Pons (tissue), 1 donor: ENCODE results near the gene HMCN2.
"Not testable (repeated sequence)": the region's sequence is repeated elsewhere in the genome, so short reads cannot be mapped to it uniquely, and the experiment has no call there.

Experiments
- DNase-seq: peaks from one replicate; pipeline ENCODE4 v3.0.0-alpha.2; 2016; ENCODE audit warnings: low spot score

HMCN2 gene

GRCh38 chr9:130239363-130239695 is 26.2 kb upstream of the HMCN2 start:
- DNase-seq: no peak

DNA sequence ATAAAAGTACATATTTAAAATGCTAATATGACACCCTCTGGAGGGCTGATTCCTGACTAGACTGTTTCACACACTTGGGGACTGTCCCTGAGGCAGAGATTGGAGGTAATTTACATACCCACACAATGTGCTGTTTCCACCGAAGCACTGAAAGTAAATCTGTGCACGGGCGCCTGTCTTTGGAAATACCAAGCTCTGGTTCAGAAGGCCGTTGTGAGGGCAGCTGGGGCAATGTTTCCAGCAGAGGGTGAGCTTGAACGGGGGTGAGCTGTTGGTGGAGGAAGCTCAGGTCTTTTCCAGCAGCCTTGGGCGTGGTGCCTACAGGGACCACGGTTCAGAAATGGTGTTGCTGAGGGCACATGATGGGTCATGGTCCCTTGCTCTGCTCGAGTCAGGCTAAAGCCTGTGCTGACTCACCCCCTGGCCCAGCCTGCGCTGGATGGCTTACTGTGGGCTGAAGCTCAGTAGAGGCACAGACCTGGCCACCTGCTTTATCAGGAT is 25.8 kb upstream of the HMCN2 start:
- no peak for DNase-seq

DNA sequence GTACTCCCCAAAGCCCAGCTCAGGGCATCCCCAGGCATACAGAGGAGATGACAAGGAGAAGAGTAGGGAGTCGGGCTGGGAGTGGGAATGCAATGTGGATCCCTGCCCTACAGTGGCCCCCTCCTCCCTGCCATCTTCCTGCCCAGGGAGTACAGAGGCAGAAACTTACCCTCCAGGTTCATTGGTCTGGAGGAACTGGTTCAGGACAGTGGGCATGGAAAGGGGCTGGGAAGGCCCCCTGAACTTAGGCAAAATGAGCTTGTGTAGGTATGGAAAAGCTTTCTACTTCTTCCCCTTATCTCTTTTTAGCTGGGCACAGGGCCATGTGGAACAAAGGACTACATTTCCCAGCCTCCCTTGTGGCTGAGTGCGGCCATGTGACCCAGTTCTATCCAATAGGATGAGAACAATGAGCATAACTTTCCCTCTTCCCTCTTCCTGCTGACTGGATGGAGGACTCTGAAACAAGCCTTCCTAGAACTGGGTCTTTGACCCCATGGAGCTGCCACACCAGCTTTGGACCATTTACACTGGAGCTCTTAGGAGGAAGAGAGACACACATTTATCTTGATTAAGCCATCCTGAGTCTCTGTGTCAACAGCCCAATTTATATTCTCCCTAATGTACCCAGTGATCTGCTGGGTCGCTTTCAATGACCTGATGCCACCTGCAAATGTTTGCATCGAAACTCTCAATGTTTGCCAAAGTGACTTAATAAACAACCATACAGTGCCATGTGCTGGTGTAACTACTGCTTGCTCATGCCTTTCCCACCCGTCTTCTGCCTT is 25.0 kb upstream of the HMCN2 start:
- DNase-seq: peak; percentile 87

DNA sequence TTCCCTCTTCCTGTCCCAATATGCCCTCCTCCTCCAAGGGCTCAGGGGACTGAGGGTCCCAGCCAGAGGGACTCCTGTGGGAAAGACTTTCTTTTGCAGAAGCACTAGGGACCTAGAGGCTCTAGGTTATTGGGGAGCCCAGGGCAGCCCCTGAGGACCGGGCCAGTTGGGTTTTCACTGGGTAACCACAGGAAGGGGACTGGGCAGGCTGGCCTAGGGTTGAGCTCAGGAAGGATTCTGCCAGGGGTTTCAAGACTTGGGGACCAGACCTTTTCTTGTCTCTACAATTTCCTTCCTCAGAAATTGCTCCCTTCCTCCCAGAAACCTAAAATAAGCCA is 24.4 kb upstream of the HMCN2 start:
- no peak for DNase-seq

- no peak for DNase-seq
These were observed 23.1 kb upstream of the HMCN2 start for GRCh38 chr9:130242270-130243014.

DNA sequence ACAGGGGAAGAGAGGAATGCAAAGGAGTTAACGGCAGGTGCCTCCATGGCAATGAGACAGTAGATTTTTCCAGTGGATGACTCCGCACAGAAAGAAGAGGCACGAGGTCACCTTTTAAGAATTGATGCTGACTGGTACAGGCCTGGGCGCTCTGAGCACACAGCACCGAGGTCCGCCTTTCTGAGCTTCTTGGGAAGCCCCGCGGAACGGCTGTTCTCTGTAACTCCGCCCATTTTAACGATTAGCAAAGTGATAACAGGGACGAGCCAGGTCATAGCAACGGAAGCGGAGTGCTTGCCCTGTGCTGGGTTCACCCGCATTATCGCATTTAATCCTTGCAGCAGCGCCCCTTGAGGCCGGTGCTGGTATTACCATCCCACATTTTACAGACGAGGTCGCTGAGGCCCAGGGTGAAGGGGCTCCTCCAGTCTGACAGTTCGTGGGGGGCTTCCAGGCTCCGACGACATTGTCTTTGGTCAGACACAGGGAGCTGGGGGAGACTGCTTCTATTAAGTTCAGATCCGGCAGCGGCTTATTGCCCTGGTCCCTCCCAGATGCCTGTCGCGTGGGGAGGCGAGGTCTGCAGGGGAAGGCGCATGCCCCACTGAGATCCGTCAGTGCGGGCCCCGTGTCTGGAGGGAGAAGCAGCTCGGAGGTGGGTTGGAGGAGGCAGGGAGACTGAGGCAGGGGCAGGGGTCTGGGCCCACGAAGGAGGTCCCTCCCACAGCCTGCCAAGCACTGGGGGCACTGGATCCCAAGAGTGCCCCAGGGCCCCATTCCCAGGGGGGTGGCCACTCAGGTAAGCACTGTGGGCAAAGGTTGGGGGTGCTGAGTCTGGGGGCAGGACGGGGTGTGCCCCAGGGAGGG is 22.3 kb upstream of the HMCN2 start:
- DNase-seq: peak; percentile 26

DNA sequence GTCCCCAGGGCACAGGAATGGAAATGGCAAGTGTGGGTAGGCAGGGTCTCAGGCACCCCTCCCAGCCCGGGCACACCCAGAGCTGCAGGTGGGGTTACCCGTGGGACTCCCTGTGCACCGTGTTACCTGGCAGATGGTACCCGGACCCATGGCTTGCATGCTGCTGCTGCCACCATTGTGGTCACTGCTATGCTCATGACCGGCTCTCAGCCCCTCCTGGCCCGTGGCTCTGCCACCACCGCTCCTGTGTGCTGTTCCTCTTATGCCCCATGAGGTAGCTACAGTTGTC is 21.7 kb upstream of the HMCN2 start:
- DNase-seq: no peak

GRCh38 chr9:130244548-130245165 is 20.9 kb upstream of the HMCN2 start:
- no peak for DNase-seq

GRCh38 chr9:130245474-130245873 is 20.1 kb upstream of the HMCN2 start:
- no peak for DNase-seq

DNA sequence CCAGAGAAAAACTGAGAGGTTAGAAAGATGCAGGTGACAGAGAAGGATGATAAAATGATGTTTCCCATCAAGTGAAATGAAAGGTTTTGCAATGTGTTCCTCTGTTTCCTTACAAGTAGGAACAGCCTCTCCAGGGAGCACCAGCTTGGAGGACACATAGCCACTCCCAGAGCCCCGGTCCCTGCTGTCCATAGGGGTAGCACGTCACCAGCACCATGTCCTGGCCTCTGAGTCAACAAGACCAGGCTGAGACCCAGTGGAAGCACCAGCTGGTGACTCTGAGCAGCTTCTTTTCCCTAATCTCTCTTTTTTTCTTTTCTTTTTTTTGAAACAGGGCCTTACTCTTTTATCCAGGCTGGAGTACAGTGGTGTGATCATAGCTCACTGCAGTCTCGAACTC is 19.4 kb upstream of the HMCN2 start:
- no peak for DNase-seq

DNA sequence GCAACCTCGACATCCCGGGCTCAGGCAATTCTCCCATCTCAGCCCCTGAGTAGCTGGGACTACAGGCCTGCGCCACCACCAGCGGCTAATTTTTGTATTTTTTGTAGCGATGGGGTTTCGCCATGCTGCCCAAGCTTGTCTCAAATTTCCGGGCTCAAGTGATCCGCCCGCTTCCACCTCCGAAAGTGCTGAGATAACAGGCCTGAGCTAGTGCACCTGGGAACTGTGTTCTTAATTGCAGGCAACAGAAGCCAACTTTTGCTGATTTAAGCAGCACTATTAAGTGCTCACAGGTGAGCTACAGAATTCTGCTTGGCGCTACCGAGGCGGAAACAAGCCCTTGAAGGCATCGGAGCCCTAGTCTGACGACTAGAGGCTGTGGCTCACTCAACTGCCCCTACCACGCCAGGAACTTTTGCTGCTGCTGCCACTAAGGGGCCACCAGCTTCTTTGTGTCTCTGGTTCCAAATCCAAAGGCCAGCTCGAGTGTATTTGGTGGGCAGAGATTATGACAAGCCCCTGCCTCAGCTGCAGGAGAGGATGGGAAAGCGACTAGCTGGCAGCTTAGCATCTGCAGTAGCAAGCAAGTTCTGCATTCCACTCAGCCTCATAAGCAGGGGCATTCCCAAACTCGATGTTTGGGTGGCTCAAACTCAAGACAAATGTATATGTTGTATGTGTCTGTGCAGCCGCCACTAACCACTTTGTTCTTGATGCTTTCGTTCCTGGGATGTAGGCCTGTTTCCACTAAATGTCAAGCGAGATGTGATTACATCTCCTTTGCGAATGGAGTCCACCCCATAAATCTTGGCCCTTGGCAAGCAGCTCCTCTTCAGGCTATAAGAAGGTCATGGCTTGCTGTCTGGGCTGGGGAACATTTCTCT is 10.6 kb upstream of the HMCN2 start:
- no peak for DNase-seq

- no peak for DNase-seq
These were observed 9.9 kb upstream of the HMCN2 start for GRCh38 chr9:130255631-130256134.

- DNase-seq: no peak
These were observed 8.9 kb upstream of the HMCN2 start for GRCh38 chr9:130256644-130257043.

DNA sequence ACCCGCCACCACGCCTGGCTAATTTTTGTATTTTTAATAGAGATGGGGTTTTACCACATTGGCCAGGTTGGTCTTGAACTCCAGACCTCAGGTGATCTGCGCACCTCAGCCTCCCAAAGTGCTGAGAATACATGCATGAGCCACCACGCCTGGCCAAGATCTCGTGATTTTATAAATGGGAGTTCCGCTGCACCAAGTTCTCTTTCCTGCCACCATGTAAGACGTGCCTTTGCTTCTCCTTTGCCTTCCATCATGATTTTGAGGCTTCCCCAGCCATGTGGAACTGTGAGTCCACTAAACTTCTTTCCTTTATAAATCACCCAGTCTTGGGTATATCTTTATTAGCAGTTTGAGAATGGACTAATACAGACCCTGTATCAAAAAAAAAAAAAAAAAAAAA is 7.4 kb upstream of the HMCN2 start:
- not testable (repeated sequence) for DNase-seq

GRCh38 chr9:130259044-130259443 is 6.5 kb upstream of the HMCN2 start:
- no peak for DNase-seq

GRCh38 chr9:130260816-130261765 is 4.5 kb upstream of the HMCN2 start:
- DNase-seq: no peak

- DNase-seq: no peak
These were observed 3.4 kb upstream of the HMCN2 start for GRCh38 chr9:130262061-130262745.

DNA sequence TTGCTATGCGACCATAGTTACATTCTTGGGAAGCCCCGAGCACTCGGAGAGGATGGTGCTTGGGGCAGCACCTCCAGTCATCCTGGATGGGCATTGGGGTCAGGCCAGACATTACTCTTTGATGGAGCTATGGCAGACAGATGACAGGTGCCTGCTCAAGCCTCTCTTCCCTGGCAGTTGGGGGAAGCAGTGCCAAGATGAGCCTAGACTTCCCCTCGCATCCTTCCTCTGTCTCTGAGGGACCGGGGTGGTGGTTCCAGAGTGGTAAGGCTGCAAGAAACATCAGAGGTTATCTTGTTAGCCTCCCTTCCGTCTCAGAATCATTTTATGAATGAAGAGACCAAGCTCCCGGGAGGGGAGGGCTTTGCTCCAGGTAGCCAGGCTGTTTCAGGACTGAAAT is 2.8 kb upstream of the HMCN2 start:
- no peak for DNase-seq

- no peak for DNase-seq
These were observed 1.8 kb upstream of the HMCN2 start for GRCh38 chr9:130263601-130264413.
